ENCODE results near the gene SLMAP.

- no peak for TF ChIP-seq CTCF (conservative IDR thresholded peaks at IDR 0.05; ENCODE audit: low read length)
- TF ChIP-seq EZH2phosphoT487 (IDR thresholded peaks at IDR 0.05; ENCODE audit: borderline replicate concordance), result no peak
These were observed 25.4 kb upstream of the SLMAP start for GRCh38 chr3:57730682-57731081.
